ENCODE measurements around the gene USP14.

DNA sequence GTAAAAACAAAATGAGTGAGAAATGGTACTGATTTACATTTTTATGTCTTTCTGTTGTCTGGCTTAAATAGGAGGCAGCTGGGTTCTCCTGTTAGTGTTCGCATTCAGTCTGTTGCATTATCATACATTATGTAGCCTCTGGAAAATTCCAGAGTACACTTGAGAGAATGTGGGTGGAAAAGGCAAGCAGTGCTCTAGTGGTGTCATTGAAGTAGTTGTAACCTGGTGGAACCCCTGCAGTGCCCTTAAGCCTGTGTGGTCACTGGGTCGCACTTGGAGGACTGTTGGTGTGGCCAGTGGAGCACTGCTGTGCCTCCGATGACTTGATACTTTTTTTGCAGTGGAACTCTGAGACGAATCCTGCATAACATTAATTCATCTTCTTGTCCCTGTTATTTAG is 52.4 kb downstream of the USP14 start:
- TF ChIP-seq, protein P1, sequence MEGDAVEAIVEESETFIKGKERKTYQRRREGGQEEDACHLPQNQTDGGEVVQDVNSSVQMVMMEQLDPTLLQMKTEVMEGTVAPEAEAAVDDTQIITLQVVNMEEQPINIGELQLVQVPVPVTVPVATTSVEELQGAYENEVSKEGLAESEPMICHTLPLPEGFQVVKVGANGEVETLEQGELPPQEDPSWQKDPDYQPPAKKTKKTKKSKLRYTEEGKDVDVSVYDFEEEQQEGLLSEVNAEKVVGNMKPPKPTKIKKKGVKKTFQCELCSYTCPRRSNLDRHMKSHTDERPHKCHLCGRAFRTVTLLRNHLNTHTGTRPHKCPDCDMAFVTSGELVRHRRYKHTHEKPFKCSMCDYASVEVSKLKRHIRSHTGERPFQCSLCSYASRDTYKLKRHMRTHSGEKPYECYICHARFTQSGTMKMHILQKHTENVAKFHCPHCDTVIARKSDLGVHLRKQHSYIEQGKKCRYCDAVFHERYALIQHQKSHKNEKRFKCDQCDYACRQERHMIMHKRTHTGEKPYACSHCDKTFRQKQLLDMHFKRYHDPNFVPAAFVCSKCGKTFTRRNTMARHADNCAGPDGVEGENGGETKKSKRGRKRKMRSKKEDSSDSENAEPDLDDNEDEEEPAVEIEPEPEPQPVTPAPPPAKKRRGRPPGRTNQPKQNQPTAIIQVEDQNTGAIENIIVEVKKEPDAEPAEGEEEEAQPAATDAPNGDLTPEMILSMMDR (IDR thresholded peaks at IDR 0.05): no peak
- TF ChIP-seq POLR2A (IDR thresholded peaks at IDR 0.05): no peak
